Fibroblast of pulmonary artery (primary cell): ENCODE measurements around the gene ATP2B3.
"Not testable (repeated sequence)": the region's sequence is repeated elsewhere in the genome, so short reads cannot be mapped to it uniquely, and the experiment has no call there.

Experiments used
- DNase-seq: peaks from one replicate; pipeline ENCODE4 v3.0.0-alpha.2; 2010; ENCODE audit warnings: low read depth
- H3K4me3 ChIP-seq: replicated peaks from 2 replicates; pipeline ENCODE4 v1.5.1; 2011; ENCODE audit warnings: low read depth, mild to moderate bottlenecking, control low read depth, low read length, moderate library complexity
- TF ChIP-seq, protein P1 (sequence below): IDR thresholded peaks from 2 replicates; pipeline ENCODE4 v1.5.1; 2011; ENCODE audit warnings: mild to moderate bottlenecking, control low read depth, low read length, inconsistent platforms; ENCODE audit errors: missing control alignments

The ATP2B3 gene

DNA sequence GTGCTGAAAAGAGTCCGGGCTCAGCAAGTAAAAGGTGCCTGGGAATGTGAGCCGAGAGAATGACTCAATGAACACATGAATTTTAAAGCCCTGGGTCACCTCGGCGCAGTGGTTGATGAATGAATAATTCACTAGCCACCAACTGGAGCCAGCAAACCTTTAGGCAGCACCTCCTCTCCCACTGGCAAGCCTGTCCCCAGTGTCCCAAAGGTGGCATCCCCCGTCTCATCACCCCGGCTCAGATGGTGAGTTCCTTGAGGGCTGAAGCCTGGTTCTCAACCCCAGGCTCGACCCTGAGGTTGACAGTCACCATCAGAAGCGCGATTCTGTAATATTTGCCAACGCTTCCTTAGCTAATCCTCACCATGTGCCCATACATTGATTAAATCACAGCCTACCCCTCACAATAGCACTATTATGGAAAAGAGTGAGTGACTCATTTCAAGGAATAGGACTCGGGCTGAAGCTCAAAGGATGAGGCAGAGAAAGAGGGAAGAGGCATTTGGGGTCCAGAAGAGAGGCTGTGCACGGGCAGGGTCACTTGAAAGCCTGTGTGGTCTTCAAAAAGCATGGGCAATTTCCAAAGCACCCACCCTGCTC is 84.2 kb downstream of the ATP2B3 start:
- DNase-seq = no peak
- TF ChIP-seq, protein P1, sequence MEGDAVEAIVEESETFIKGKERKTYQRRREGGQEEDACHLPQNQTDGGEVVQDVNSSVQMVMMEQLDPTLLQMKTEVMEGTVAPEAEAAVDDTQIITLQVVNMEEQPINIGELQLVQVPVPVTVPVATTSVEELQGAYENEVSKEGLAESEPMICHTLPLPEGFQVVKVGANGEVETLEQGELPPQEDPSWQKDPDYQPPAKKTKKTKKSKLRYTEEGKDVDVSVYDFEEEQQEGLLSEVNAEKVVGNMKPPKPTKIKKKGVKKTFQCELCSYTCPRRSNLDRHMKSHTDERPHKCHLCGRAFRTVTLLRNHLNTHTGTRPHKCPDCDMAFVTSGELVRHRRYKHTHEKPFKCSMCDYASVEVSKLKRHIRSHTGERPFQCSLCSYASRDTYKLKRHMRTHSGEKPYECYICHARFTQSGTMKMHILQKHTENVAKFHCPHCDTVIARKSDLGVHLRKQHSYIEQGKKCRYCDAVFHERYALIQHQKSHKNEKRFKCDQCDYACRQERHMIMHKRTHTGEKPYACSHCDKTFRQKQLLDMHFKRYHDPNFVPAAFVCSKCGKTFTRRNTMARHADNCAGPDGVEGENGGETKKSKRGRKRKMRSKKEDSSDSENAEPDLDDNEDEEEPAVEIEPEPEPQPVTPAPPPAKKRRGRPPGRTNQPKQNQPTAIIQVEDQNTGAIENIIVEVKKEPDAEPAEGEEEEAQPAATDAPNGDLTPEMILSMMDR = no peak
- H3K4me3 ChIP-seq = no peak overlapping the region

DNA sequence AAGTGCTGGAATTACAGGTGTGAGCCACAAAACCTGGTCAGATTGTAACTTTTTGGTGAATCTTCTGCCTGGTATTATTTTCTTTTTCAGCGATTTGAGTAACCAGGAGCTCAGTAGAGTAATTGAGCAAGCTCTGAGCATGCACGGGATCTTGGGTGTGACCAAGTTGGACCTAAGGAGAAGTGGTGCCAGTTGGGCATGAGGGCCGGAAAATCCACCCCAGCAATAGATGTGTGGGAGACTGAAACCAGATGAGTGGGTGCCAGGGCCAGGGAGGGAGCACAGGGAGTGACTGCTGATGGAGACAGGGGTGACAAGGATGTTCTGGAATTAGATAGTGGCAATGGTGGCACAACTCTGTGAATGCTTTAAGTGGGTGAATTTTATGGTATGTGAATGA is 85.2 kb downstream of the ATP2B3 start:
- TF ChIP-seq, protein P1 = no peak
- H3K4me3 ChIP-seq = no peak overlapping the region
- DNase-seq = no peak

DNA sequence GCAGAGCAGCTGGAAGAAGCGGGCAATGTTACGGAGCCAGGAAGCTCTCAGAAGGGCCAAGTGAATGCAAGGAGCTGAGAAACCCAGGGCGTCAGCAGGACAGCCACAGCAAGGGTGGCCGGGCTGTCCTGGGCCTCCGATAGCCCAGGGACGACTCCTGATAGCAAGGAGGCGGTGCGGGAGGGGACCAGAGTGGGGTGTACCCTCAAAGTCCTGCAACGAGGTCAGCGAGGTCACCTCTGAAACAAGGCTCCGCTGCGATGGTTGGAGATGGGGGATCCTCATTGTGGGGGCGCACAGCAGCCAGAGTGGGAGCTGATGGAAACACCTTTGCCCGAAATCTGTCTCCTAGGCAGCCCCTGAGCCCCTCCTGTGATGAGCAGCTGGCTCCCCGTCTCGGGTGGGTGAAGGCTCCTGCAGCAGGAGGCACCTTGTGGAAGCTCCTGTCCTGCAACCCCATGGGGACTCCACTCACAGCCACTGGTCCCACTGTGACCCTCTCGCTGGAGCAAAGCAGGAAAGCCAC is 85.8 kb downstream of the ATP2B3 start:
- TF ChIP-seq, protein P1 = no peak
- DNase-seq = no peak

DNA sequence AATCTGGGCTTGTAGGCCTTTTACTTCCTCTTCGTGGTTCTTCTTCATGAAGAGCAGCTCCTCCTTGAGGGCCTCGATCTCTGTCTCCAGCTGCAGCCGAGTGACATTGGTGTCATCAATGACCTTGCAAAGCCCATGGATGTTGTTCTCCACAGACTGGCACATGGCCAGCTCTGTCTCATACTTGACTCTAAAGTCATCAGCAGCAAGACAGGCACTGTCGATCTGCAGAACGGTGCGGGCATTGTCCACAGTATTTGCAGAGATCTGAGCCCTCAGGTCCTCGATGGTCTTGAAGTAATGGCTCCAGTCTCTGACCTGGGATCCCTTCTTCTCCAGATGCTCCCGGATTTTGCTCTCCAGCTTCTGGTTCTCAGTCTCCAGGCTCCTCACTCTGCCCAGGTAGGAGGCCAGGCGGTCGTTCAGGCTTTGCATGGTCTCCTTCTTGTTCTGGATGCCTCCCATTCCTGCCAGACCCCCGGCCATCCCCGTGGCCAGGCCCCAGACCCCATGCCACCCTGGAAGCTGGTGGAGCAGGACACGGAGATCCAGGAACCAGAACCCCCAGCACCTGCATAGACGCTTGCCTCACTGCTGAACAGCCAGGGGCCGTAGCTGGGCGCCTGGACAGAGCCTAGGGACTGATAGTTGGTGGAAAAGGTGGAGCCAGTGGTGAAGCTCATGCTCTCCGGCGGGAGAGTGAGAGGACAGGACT is 87.4 kb downstream of the ATP2B3 start:
- not testable (repeated sequence) for DNase-seq

More for the DNA sequence above, 85.8 kb downstream of the ATP2B3 start:
- no peak overlapping the region for H3K4me3 ChIP-seq

DNA sequence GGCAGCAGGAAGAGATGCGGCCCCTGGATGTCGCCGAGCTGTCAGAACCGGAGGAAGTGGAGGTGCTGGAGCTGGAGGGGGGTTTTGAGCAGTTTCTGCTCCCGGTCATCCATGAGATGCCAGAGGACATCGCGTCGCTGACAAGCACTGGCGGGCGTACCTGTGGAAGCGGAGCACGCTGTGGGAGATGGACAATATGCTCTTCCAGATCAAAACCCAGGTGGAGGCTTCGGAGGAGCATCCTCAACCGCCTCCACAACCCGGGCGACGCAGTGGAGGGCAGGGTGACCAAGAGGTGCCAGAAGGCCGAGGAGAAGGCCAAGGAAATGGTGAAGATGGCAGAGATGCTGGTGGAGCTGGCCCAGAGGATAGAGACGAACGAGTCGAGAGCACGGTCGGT is 89.1 kb downstream of the ATP2B3 start:
- TF ChIP-seq, protein P1 = no peak
- DNase-seq = no peak
- no peak overlapping the region for H3K4me3 ChIP-seq

More for the DNA sequence above, 87.4 kb downstream of the ATP2B3 start:
- not testable (repeated sequence) for H3K4me3 ChIP-seq

DNA sequence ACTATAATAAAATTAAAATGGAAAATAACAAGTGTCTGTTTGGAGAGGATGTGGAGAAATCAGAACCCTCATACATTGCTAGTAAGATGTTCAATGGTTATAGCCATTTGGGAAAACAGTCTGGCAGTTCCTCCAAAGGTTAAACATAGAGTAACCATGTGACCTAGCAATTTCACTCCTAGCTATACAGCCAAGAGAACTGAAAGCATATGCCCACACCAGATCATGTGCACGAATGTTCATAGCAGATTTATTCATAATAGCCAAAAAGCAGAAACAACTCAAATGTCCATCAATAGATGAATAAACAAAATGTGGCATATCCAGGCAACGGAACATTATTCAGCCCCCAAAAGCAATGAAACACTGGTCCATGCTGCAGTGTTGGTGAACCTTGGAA is 90.9 kb downstream of the ATP2B3 start:
- DNase-seq = no peak
- H3K4me3 ChIP-seq = no peak overlapping the region
- TF ChIP-seq, protein P1 = no peak

DNA sequence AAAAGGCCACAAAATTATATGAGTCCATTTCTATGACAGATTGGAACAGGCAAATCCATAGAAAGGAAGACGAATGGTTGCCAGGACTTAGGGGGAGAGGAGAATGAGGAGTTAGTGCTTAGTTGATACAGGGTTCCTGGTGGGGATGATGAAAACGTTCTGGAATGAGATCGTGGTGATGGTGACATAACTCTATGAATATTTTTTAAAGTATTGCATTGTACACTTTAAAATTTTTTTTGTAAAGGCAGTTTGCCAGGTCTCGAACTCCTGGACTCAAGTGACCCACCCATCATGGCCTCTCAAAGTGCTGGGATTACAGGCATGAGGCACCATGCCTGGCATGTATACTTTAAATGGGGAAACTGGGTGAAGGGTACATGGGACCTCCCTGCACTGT is 91.4 kb downstream of the ATP2B3 start:
- DNase-seq = peak; percentile 17

More for the DNA sequence above, 91.4 kb downstream of the ATP2B3 start:
- TF ChIP-seq, protein P1 = no peak
- no peak overlapping the region for H3K4me3 ChIP-seq
